Choroid plexus epithelial cell (primary cell): Measurements from ENCODE around the gene DSTYK.

Source experiments
- DNase-seq: peaks from one replicate; pipeline ENCODE4 v3.0.0-alpha.2; 2010; ENCODE audit warnings: low read depth
- H3K4me3 ChIP-seq: 2 replicates; pipeline ENCODE4 v1.5.1; 2011; ENCODE audit warnings: low read depth, mild to moderate bottlenecking, control low read depth, low read length, moderate library complexity
- CTCF ChIP-seq: conservative IDR thresholded peaks from 2 replicates; pipeline ENCODE4 v1.5.1; 2011; ENCODE audit warnings: low read depth, mild to moderate bottlenecking, control low read depth, inconsistent platforms, low read length, moderate library complexity

DSTYK gene

DNA sequence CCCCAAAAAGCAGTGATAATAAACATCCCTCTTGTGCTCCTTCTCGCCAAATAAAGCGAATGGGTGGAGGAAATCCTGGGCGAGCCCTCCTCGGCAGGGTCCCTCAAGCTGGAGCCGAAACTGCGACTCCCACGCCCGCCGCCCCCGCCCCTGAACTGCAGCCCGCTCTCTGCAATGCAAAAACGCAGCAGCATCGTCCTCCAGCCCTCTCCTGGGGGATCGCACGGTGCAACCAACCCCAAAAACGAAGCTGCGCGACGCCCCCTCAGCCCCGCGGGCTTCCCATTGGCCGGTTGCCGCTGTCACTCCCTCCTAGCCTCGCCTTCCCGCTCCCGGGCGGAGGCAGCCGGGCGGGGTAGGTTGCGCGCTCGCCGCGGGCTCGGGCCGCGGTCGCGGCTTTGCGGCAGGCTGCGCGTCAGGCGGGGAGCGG, 16.1 kb upstream of the DSTYK start, which contains the start of gene TMCC2:
TSS of gene TMCC2 (plus strand) at position 363 of the 430 bp plus-strand sequence. CDS start 619 bp downstream, outside the sequence.
- peak within 1 kb of the TSS; percentile 69 for H3K4me3 ChIP-seq
- DNase-seq: peak; percentile 85
- no peak for TF ChIP-seq CTCF

- peak overlapping the region; percentile 69 for H3K4me3 ChIP-seq
- TF ChIP-seq CTCF: no peak
- DNase-seq: peak; percentile 61
These were observed 15.5 kb upstream of the DSTYK start for GRCh38 chr1:205226868-205227583.

- no peak overlapping the region for H3K4me3 ChIP-seq
- no peak for TF ChIP-seq CTCF
- DNase-seq: no peak
These were observed 14.6 kb upstream of the DSTYK start for GRCh38 chr1:205225901-205226765.

DNA sequence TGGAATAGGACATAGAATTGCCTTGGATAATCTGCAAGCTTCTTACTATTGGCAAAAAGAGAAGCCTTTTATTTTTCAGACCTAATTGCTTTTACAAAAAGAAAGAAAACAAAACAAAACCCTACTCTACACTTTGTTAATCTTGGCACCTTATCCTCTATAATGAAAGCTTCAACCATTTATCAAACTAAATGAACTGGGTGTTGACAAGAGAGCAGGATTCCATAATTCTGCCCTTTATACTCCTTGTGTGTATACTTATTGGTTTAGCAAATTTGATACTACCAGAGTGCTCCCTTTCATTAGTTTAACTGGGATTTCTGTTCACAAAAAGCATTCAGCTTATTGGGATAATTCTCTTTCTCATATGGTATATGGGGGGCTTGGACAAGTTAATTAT, 13.2 kb upstream of the DSTYK start:
- TF ChIP-seq CTCF: no peak
- H3K4me3 ChIP-seq: no peak overlapping the region
- DNase-seq: no peak

DNA sequence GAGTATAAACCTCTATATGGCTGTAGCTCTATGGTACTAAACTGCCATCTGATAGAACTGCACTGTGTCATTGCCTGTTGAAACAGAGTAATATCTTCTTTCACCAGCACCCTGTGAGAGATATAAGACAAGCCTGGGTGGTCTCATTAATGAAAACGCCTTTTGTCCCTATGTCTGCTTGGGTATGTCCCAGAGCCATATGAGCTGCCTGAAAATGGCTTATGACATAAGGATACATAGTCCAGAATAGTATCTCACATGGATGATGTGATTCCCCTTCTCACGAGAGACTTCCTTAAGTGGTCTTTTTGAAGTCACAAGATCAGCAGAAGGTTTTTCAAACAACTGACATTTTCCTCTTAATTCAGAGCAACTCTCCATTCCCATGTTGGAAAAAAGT, 8.9 kb upstream of the DSTYK start:
- no peak overlapping the region for H3K4me3 ChIP-seq
- DNase-seq: no peak
- TF ChIP-seq CTCF: no peak

DNA sequence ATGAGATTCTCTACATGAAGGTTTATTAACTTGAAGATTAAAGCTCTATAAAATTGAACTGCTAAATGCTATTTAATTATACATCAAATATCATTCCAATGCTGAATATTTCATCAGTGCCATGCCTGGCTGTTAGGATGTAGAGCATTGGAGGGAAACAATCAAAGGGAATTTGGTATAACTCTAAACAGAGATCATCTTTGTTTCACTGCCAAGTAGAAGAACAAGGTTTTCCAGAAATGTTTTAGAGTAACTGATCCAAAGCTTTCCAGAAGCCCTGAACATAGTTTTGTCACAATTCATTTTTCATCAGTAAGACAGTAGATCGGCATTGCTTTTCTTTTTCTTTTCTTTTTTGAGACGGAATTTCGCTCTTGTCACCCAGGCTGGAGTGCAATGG, 5.9 kb upstream of the DSTYK start:
- no peak for DNase-seq
- TF ChIP-seq CTCF: no peak
- no peak overlapping the region for H3K4me3 ChIP-seq
